Stimulated activated CD8-positive, alpha-beta memory T cell treated with anti-CD3 and anti-CD28 coated beads, Interleukin-4, amount 100 ng/mL, for 24 hours (primary cell): ENCODE data around the gene GLB1L2.

Source experiments
- DNase-seq: peaks from one replicate; pipeline ENCODE4 v3.0.0-alpha.2; 2020; ENCODE audit warnings: low read depth

GLB1L2 gene

DNA sequence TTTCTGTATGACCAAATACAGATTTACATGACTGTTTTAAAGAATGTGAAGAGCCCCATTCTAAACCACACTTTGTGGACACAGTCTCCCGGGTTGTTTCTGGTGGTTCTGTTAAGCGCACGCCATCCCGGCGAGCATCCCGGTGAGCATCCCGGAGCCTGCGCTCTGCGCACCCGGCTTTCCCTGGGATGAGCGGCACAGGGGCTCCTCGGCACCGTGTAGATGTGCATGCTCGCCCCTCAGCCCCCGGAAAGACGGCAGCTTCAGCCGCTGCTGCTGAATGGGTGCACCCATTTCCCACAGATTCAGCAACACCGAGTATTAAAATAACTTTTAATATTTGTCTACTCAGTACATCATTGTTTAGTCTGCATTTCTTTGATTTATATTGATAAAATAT is 36.0 kb downstream of the GLB1L2 start:
- no peak for DNase-seq

- DNase-seq: no peak
These were observed 38.1 kb downstream of the GLB1L2 start for GRCh38 chr11:134369656-134370525.

DNA sequence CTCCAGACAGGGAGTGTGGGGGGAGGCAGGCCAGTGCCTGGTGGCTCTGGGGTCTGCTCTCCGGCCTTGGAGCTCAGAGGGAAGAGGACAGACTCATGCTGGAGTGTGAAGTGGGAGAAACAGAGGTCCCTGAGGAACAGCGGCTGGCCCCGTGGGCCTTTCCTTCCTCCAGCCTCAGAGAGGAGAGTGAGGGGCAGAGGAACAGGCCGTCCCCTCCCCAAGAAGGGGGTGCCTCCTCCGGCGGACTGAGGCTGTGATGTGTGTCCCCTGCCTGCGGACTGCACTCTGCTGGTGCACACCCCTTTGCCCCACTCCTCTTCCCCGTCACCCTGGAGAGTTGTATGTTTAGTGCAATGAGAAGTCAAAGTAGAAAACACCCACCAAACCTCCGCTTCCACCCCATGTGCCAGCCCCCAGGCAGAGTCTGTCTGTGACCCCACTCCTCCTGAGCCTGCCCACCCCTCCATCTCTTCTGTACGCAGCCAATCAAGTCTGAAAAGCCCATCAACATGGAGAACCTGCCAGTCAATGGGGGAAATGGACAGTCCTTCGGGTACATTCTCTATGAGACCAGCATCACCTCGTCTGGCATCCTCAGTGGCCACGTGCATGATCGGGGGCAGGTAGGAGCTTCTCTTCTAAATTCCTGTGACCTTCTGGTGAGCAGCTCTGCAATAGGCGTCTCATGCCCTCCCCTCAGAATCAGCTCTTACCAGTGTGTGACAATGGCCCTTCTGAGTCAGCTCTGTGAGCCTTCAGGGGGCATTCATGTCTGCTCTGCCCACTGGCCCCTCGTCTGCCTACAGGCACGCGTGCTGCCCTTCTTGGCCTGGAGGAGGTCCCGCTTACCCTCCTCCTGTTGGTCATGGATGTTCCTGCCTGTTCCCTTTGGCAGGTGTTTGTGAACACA is 39.0 kb downstream of the GLB1L2 start:
- DNase-seq: no peak

DNA sequence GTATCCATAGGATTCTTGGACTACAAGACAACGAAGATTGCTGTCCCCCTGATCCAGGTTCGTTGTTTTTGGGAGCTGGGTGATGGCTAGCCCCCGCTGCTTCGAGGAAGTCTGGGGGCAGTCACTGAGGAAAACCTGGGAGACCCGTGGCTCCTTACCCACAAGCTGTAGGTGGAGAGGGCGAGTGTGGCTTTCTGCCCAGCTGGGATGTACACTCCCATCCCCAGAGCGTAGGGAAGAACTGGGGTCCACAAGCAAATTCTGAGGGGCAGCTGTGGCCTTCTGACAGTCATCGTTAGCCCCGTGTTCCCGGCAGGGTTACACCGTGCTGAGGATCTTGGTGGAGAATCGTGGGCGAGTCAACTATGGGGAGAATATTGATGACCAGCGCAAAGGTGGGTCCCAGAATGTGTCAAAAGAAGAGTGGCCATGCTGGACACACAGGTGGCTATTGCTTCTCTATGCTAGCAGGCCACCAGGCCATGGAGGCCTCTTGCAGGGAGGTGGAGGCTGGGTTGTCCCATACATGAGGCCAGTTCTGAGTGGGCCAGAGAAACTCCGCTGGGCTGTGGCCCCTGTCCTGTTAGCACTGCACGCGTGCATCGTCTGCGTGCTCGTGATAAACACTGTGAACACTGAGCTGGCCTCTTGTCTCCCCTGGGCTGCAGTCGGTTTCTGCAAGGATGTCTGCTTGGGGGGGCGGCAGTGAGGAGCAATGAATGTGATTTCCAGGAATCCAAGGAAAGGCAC is 39.8 kb downstream of the GLB1L2 start:
- DNase-seq: no peak

- no peak for DNase-seq
These were observed 40.7 kb downstream of the GLB1L2 start for GRCh38 chr11:134372536-134372935.

DNA sequence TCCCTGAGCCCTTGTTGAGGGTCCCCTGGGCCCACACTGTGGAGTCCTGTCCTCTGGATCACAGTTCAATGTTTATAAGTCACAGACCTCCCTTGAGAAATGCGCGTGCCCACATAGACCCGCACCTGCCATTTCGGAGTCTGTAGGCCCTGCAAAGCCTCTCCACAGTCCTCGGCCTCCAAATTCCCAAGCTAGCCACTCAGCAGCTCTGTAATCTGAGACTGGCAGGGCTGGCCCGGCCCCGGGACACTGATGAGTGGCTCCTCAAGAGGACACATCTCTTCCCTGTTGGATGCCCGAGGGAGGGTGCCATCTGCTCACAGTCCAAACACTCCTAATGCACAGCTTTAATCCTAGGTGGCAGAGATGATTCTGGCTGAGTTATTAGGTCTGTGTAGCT is 41.2 kb downstream of the GLB1L2 start:
- no peak for DNase-seq

- DNase-seq: no peak
These were observed 41.8 kb downstream of the GLB1L2 start for GRCh38 chr11:134373591-134374052.

GRCh38 chr11:134374171-134374570 is 42.4 kb downstream of the GLB1L2 start:
- no peak for DNase-seq

GRCh38 chr11:134374891-134375550 is 43.2 kb downstream of the GLB1L2 start:
- DNase-seq: no peak

- DNase-seq: no peak
These were observed 44.5 kb downstream of the GLB1L2 start for GRCh38 chr11:134376150-134376921.

GRCh38 chr11:134377876-134378275 is 46.1 kb downstream of the GLB1L2 start:
- no peak for DNase-seq

GRCh38 chr11:134379241-134379640 is 47.5 kb downstream of the GLB1L2 start:
- DNase-seq: no peak

DNA sequence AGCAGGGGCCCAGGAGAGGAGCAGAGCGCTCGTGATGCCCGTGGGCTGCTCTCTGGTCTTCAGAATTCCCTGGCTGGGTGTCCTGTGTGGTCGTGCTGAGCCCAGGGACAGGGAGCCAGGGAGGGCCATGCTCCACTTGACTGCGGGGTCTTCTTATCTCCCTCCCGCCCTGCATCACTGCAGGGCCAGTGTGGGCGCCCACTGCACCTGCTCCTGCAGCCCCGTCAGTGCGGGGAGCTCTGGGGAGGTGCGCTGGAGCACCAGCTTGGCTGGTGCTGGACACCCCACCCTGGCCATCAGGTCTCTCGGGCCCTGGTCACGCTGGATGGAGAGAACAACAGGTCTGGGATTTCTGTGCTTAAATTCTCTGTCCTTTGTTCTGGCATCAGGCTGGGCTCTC is 48.4 kb downstream of the GLB1L2 start:
- no peak for DNase-seq

GRCh38 chr11:134380785-134381184 is 49.0 kb downstream of the GLB1L2 start:
- no peak for DNase-seq

DNA sequence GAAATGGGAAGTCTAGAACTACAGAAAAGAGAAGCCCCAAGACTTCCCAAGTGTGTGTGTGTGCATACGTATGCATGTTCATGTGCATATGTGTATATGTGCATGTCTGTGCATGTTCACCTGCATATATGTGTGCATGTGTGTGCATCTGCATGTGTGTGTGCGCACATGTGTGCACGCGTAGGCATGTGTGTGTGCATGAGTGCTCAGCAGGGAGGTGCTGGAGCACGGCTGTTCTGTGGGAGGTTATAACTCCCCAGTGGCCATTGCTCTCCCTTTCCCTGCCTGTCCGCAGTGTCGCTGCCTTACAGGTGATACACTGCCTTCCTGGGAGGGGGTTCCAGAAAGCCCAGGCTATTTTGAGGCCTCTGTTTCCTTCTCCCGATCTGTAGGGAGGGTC is 50.5 kb downstream of the GLB1L2 start:
- no peak for DNase-seq

- DNase-seq: no peak
These were observed 51.0 kb downstream of the GLB1L2 start for GRCh38 chr11:134382830-134383229.

- DNase-seq: no peak
These were observed 51.9 kb downstream of the GLB1L2 start for GRCh38 chr11:134383576-134384221.

GRCh38 chr11:134384406-134384805 is 52.6 kb downstream of the GLB1L2 start:
- no peak for DNase-seq

DNA sequence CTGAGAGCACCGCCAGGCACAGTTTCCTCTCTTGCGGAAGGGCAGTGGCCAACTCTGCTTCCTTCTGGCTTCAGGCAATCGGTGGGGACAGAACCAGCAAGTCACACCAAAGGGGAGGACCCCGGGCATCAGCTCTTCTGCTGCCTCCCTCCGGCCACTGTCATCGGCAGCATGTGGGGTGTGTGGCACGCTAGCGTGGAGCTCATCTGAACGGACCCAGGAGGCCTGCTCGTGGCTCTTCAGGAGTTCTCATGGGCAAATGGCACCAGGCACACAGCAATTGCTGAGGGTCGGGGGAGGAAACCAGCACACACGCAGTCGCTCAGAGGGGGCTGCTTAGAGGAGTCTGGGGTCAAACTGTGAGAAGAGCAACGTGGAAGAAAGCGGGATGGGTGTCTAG is 53.4 kb downstream of the GLB1L2 start:
- no peak for DNase-seq
